Ovary (tissue), 9 donors: Measurements from ENCODE around the gene TRIM33. TPM values are rescaled to one million over a fixed set of nuclear protein-coding genes. Genes with fewer than 3 reads are reported as not detected.

Experiments used
- DNase-seq, 5 donors: peaks; one replicate each; pipeline ENCODE4 v3.0.0-alpha.2; 2019 to 2020
- H3K27ac ChIP-seq, 2 donors: fragments of 200-600 bp; one replicate each; pipeline versions ENCODE4 v1.5.1 to v1.8.0; 2019 to 2022
- H3K27me3 ChIP-seq: fragments of 200-600 bp; one replicate; pipeline ENCODE4 v1.8.0; 2022
- H3K36me3 ChIP-seq: fragments of 200-600 bp; sonication (generic); one replicate; pipeline ENCODE4 v1.5.1; 2019
- H3K4me1 ChIP-seq: one replicate; pipeline ENCODE4 v1.8.1; 2013; ENCODE audit warnings: mild to moderate bottlenecking, moderate library complexity; ENCODE audit not compliant: insufficient read depth
- H3K4me3 ChIP-seq: fragments of 200-600 bp; sonication (generic); one replicate; pipeline ENCODE4 v1.5.1; 2017
- H3K9me3 ChIP-seq, 2 donors: fragments of 200-600 bp in 1 of 2; sonication (generic) in 1 of 2; one replicate each; pipeline versions ENCODE4 v1.5.1 to v1.8.1; 2013 to 2019; ENCODE audit warnings: mild to moderate bottlenecking in 1 of 2, moderate library complexity in 1 of 2
- EP300 ChIP-seq: sonication (generic); formaldehyde crosslinking; IDR thresholded peaks from one replicate; pipeline ENCODE4 v1.6.1; 2017; ENCODE audit warnings: antibody characterized with exemption
- POLR2A ChIP-seq: fragments of 450-650 bp; IDR thresholded peaks from one replicate; pipeline ENCODE4 v1.6.1; 2017; ENCODE audit warnings: antibody characterized with exemption, mild to moderate bottlenecking, moderate library complexity
- WGBS, 3 donors: extraction: QIAGEN DNeasy Blood & Tissue Kit in 1 of 3; methylation state at CpG; one replicate each; pipeline versions ENCODE4 v1.1.5 to v1.1.7; 2013 to 2017; 5-methylcytosine and 5-hydroxymethylcytosine counted together
- intact Hi-C, 4 donors: fragments of 100-400 bp; cut with DNase I; formaldehyde crosslinking; loops; one replicate each; pipeline versions ENCODE4 v1.11.0 to v1.15.1; 2022 to 2023
- polyA plus RNA-seq, 2 donors: library from polyadenylated mRNA; stranded (reverse); fragments of 200-250 nt in 1 of 2; fragments of 350-450 nt in 1 of 2; fragmentation: Illumina TruSeq in 1 of 2; extraction: RNeasy Lipid Tissue Mini Kit (QIAGEN cat#74804) in 1 of 2; gene quantifications; one replicate each; pipeline ENCODE4 v1.2.3, GENCODE V29; 2013 to 2014
- total RNA-seq, 7 donors: library from RNA; depleted of rRNA in 2 of 7; stranded (reverse); fragments of >200 nt in 2 of 7; fragmentation: NEBNext Ultra II Directional in 3 of 7; extraction: Animal tissue kit (Norgen Biotek cat#: 25700) in 3 of 7; gene quantifications; one replicate each; pipeline versions ENCODE4 v1.1.0 to v1.2.4, GENCODE V29; 2016 to 2023
- TF ChIP-seq, protein P1 (sequence below), 3 donors: fragments of 450-650 bp in 2 of 3; fragments of 200-600 bp in 1 of 3; IDR thresholded peaks; one replicate each; pipeline versions ENCODE4 v1.5.1 to v1.8.0; 2016 to 2022; ENCODE audit warnings: antibody characterized with exemption in 3 of 3, mild to moderate bottlenecking in 1 of 3
- donor health status: DM: no; HTN: no; CAD: no; lungs with moderate emphysema.
- donor health status: DM: no; HTN: no; CAD: no.
- donor health status: Bipolar disorder and iron deficiency.
- donor health status: DM: yes; HTN: yes; CAD: no.
- donor health status: DM: no; HTN: no; CAD: no.
- donor health status: DM: yes; HTN: yes; CAD: no.

TRIM33 gene
- total and polyA plus RNA-seq, 9 donors = 11.1 to 49.6 (median 38.3) TPM

DNA sequence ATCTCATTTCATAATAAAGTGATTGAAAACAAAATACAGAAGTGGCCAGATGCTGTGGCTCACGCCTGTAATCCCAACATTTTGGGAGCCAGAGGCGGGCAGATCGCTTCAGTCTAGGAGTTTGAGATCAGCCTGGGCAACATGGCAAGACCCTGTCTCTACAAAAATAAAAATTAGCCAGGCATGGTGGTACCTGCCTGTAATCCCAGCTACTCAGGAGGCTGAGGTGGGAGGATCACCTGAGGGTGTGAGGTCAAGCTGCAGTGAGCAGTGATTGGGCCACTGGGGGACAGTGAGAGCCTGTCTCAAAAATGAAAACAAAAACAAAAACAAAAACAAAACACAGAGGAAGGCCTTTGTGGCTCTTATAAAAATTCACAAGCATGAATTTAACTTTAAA, 38.6 kb downstream of the TRIM33 start:
- no peak for TF ChIP-seq EP300
- TF ChIP-seq, protein P1, sequence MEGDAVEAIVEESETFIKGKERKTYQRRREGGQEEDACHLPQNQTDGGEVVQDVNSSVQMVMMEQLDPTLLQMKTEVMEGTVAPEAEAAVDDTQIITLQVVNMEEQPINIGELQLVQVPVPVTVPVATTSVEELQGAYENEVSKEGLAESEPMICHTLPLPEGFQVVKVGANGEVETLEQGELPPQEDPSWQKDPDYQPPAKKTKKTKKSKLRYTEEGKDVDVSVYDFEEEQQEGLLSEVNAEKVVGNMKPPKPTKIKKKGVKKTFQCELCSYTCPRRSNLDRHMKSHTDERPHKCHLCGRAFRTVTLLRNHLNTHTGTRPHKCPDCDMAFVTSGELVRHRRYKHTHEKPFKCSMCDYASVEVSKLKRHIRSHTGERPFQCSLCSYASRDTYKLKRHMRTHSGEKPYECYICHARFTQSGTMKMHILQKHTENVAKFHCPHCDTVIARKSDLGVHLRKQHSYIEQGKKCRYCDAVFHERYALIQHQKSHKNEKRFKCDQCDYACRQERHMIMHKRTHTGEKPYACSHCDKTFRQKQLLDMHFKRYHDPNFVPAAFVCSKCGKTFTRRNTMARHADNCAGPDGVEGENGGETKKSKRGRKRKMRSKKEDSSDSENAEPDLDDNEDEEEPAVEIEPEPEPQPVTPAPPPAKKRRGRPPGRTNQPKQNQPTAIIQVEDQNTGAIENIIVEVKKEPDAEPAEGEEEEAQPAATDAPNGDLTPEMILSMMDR (IDR thresholded peaks at IDR 0.05) = no peak
- no peak for TF ChIP-seq POLR2A
- Histone ChIP-seq H3K9me3 (no peaks in the 10 kb centered on the region), H3K36me3 (no peaks in the 10 kb centered on the region), H3K27me3 (no peaks in the 10 kb centered on the region), H3K4me1 (peaks cover 11% of the 10 kb centered on the region), H3K27ac (no peak overlapping the region), H3K4me3 (no peak overlapping the region)
- intact Hi-C loops = no loop called here
- 50 to 85% (median 78%) methylated on average over 3 of the region's 3 CpGs for WGBS, 3 donors
- DNase-seq = no peak

DNA sequence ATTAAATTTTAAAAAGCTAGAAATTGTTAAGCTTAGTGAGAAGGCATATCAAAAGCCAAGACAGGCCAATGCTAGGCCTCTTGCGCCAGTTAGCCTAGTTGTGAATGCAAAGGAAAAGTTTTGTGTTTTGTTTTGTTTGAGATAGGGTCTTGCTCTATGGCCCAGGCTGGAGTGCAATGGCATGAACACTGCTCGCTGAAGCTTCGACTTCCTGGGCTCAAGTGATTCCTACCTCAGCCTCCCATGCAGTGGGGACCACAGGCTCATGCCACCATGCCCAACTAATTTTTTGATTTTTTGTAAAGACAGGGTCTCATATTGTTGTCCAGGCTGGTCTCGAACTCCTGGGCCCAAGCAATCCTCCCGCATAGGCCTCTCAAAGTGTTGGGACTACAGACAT, 40.3 kb downstream of the TRIM33 start:
- TF ChIP-seq, protein P1 (IDR thresholded peaks at IDR 0.05) = no peak
- no peak for TF ChIP-seq EP300
- no peak for TF ChIP-seq POLR2A
- whole genome bisulfite sequencing, 3 donors = 76 to 79% (median 78%) methylated on average over 5 of the region's 5 CpGs
- Histone ChIP-seq H3K27me3 (no peaks in the 10 kb centered on the region), H3K4me1 (peaks cover 10% of the 10 kb centered on the region), H3K4me3 (no peak overlapping the region), H3K36me3 (no peaks in the 10 kb centered on the region), H3K9me3 (no peaks in the 10 kb centered on the region), H3K27ac (no peak overlapping the region)
- intact Hi-C loops = no loop called here
- DNase-seq = no peak

DNA sequence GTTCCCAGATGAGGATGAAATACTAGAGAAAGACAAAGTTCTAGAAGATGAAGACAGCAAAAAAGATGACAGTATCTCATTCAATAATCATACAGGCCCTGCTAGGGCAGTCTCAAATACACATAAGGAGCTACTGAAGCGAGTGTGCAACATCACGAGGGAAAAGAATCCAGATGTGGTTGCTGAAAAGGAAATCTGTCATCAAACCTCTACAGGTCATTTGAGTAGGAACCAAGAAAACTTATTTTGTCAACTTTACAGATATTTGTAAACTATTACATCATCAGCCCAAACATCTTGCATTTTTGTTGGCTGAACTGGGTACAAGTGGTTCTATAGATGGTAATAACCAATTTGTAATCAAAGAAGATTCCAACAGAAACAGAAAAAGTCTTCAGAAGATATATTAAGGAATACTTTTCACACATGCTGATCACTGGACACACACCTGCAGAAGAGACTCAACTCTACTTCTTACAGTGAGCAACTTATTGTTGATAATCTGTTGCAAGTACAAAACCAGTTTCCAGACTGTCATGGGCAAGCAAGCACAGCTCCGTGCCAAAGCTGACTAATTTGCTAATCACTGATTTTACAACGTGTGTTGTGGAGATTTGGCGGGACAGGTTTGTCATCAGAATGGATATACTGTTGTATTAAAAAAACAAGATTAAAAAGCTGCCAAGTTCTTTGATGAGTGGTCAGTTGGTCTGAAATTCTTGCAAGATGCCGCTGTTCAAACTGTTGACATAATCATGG, 42.1 kb downstream of the TRIM33 start:
- TF ChIP-seq, protein P1 (IDR thresholded peaks at IDR 0.05) = no peak
- TF ChIP-seq POLR2A (no peak), EP300 (no peak)

DNA sequence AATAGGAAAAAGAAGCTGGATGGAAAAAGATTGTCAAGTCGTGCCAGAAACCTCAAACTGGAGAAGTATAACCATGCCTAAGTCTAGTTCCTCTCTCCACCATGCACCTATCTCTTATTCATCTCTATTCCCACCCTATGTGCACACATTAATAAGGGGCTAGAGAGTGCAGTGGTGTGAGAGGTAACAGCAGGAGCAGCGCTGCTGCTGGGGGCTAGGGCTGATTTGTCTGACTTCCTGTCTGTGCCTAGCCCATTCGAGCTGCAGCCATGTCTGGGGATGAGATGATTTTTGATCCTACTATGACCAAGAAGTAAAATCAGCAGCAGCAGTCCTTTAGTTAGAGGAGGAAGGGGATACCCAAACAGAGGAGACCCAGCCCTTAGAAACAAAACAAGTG, 43.0 kb downstream of the TRIM33 start:
- intact Hi-C loops = no loop called here

More for the DNA sequence above, 42.1 kb downstream of the TRIM33 start:
- no peaks in the 10 kb centered on the region for H3K27me3 ChIP-seq
- no peaks in the 10 kb centered on the region for H3K9me3 ChIP-seq
- H3K36me3 ChIP-seq = no peaks in the 10 kb centered on the region
- no peak for DNase-seq
- peaks cover 9% of the 10 kb centered on the region for H3K4me1 ChIP-seq
- H3K4me3 ChIP-seq = no peak overlapping the region
- H3K27ac ChIP-seq = no peak overlapping the region
- WGBS, 3 donors = 77 to 83% (median 82%) methylated on average over 6 of the region's 6 CpGs
- intact Hi-C loops = no loop called here

More for the DNA sequence above, 43.0 kb downstream of the TRIM33 start:
- Histone ChIP-seq H3K4me1 (peaks cover 9% of the 10 kb centered on the region), H3K9me3 (no peaks in the 10 kb centered on the region), H3K4me3 (no peak overlapping the region), H3K27me3 (no peaks in the 10 kb centered on the region), H3K36me3 (no peaks in the 10 kb centered on the region), H3K27ac (no peak overlapping the region)
- DNase-seq = no peak
- TF ChIP-seq, protein P1 (IDR thresholded peaks at IDR 0.05) = no peak
- TF ChIP-seq EP300 (no peak), POLR2A (no peak)
- WGBS, 3 donors = 66 to 76% (median 72%) methylated on average over 3 of the region's 3 CpGs
